Endodermal cell (in vitro differentiated cells): ENCODE results near the gene GRIK4. TPM values are rescaled to one million over a fixed set of nuclear protein-coding genes. Genes with fewer than 3 reads are reported as not detected.

Experiments used
- DNase-seq: peaks from one replicate; pipeline ENCODE4 v3.0.0-alpha.2; 2017
- H3K27ac ChIP-seq: 2 replicates; pipeline ENCODE4 v1.5.1; 2013; ENCODE audit warnings: mild to moderate bottlenecking, low read depth, low read length, moderate library complexity
- H3K27me3 ChIP-seq: 2 replicates; pipeline ENCODE4 v1.6.1; 2013; ENCODE audit warnings: mild to moderate bottlenecking, low read length, moderate library complexity; ENCODE audit not compliant: insufficient read depth, control insufficient read depth, poor library complexity, severe bottlenecking
- H3K36me3 ChIP-seq: 2 replicates; pipeline ENCODE4 v1.7.0; 2013; ENCODE audit warnings: mild to moderate bottlenecking, low read length, moderate library complexity; ENCODE audit not compliant: control insufficient read depth, insufficient read depth
- H3K4me1 ChIP-seq: one replicate; pipeline ENCODE4 v1.7.0; 2013; ENCODE audit warnings: low read length; ENCODE audit not compliant: control insufficient read depth, insufficient read depth
- H3K4me3 ChIP-seq: 2 replicates; pipeline ENCODE4 v1.5.1; 2013; ENCODE audit warnings: mild to moderate bottlenecking, low read length, moderate library complexity
- H3K9ac ChIP-seq: 2 replicates; pipeline ENCODE4 v1.6.1; 2013; ENCODE audit warnings: mild to moderate bottlenecking, low read length, moderate library complexity; ENCODE audit not compliant: poor library complexity, severe bottlenecking; ENCODE audit errors: extremely low read depth
- H3K9me3 ChIP-seq: 2 replicates; pipeline ENCODE4 v1.6.1; 2013; ENCODE audit warnings: mild to moderate bottlenecking, low read length, moderate library complexity; ENCODE audit not compliant: control insufficient read depth
- H3K27ac Mint-ChIP-seq: 2 replicates; pipeline ENCODE4 v1.8.0; 2020; ENCODE audit warnings: mixed read lengths
- H3K27me3 Mint-ChIP-seq: 2 replicates; pipeline ENCODE4 v1.8.0; 2021; ENCODE audit warnings: mild to moderate bottlenecking, mixed read lengths; ENCODE audit not compliant: insufficient read depth
- H3K36me3 Mint-ChIP-seq: 2 replicates; pipeline ENCODE4 v1.8.0; 2020; ENCODE audit warnings: low read depth, mixed read lengths
- H3K4me1 Mint-ChIP-seq: 2 replicates; pipeline ENCODE4 v1.8.0; 2020; ENCODE audit warnings: mixed read lengths
- H3K4me3 Mint-ChIP-seq: 2 replicates; pipeline ENCODE4 v1.8.0; 2020; ENCODE audit warnings: mild to moderate bottlenecking, moderate library complexity, mixed read lengths
- H3K9me3 Mint-ChIP-seq: 2 replicates; pipeline ENCODE4 v1.8.0; 2020; ENCODE audit warnings: mild to moderate bottlenecking, mixed read lengths
- CTCF ChIP-seq: fragments of 200-600 bp; sonication (generic); conservative IDR thresholded peaks from 2 replicates; pipeline ENCODE4 v1.5.0; 2021; ENCODE audit warnings: antibody characterized with exemption, mild to moderate bottlenecking
- WGBS, 2 experiments: methylation state at CpG; one replicate each; pipeline versions ENCODE4 v1.1.5 to v1.1.7; 2013; ENCODE audit warnings: missing lambda C conversion rate in 2 of 2, mixed read lengths in 1 of 2; ENCODE audit not compliant: insufficient coverage in 1 of 2, insufficient read length in 1 of 2; 5-methylcytosine and 5-hydroxymethylcytosine counted together
- total RNA-seq, 2 donors: library from RNA; stranded (reverse); fragmentation: NEBNext Ultra II Directional in 1 of 2; extraction: Animal tissue kit (Norgen Biotek cat#: 25700) in 1 of 2; gene quantifications; 2 replicates in 1 of 2; 3 replicates in 1 of 2; pipeline ENCODE4 v1.2.1, GENCODE V29; 2021

Gene GRIK4
- total RNA-seq, 2 donors from 2014 or later: 1.7 to 3.5 TPM

GRCh38 chr11:121037016-121037415 lies 525.5 kb downstream of the GRIK4 start:
- H3K36me3 Mint-ChIP-seq: peaks cover 2% of the 10 kb centered on the region

More at GRCh38 chr11:121037016-121037415, 525.5 kb downstream of the GRIK4 start:
- Histone ChIP-seq H3K27ac (no peak overlapping the region), H3K4me1 (peaks cover 24% of the 10 kb centered on the region), H3K4me3 (no peak overlapping the region), H3K9me3 (no peaks in the 10 kb centered on the region), H3K36me3 (no peaks in the 10 kb centered on the region), H3K9ac (no peak overlapping the region), H3K27me3 (no peaks in the 10 kb centered on the region)
- WGBS, 2 experiments: 100% methylated on average over 1 of the region's 1 CpG; no CpG with 5 or more reads in 1 of the 2 experiments
- Mint-ChIP-seq H3K4me1 (peaks cover 62% of the 10 kb centered on the region), H3K9me3 (no peaks in the 10 kb centered on the region), H3K27ac (no peak overlapping the region), H3K4me3 (no peak overlapping the region), H3K27me3 (no peaks in the 10 kb centered on the region)
- DNase-seq: no peak
- no peak for TF ChIP-seq CTCF

Other genes starting within 250 kb of the GRIK4 start
- gene TLCD5, start 186.4 kb upstream of the GRIK4 start, total RNA-seq: 10 to 100 TPM; 13.8 to 20.1 TPM
- gene ARHGEF12, start 175.3 kb upstream of the GRIK4 start, total RNA-seq: 10 to 100 TPM; 35.3 to 38.7 TPM